Mesothelial cell of epicardium (in vitro differentiated cells): ENCODE data around the gene MTA1. TPM values are rescaled to one million over a fixed set of nuclear protein-coding genes. Genes with fewer than 3 reads are reported as not detected.

Experiments used
- DNase-seq, 2 experiments: peaks; one replicate each; pipeline ENCODE4 v3.0.0; 2021; ENCODE audit warnings: low spot score in 2 of 2; ENCODE audit not compliant: unreplicated experiment in 2 of 2
- H3K27ac Mint-ChIP-seq: 2 replicates; pipeline ENCODE4 v1.8.0; 2021; ENCODE audit warnings: mixed read lengths
- H3K27me3 Mint-ChIP-seq: 2 replicates; pipeline ENCODE4 v1.8.0; 2021; ENCODE audit warnings: low read depth, mixed read lengths
- H3K36me3 Mint-ChIP-seq: 2 replicates; pipeline ENCODE4 v1.8.0; 2021; ENCODE audit warnings: mixed read lengths
- H3K4me1 Mint-ChIP-seq: 2 replicates; pipeline ENCODE4 v1.8.0; 2021; ENCODE audit warnings: mixed read lengths
- H3K4me3 Mint-ChIP-seq: 2 replicates; pipeline ENCODE4 v1.8.0; 2021; ENCODE audit warnings: mild to moderate bottlenecking, moderate library complexity, mixed read lengths
- H3K9me3 Mint-ChIP-seq: 2 replicates; pipeline ENCODE4 v1.8.0; 2021; ENCODE audit warnings: mixed read lengths
- CTCF ChIP-seq: fragments of 200-600 bp; sonication (generic); IDR thresholded peaks from one replicate; pipeline ENCODE4 v1.5.0; 2021; ENCODE audit warnings: antibody characterized with exemption; ENCODE audit not compliant: unreplicated experiment
- total RNA-seq: library from RNA; stranded (reverse); gene quantifications from 3 replicates; pipeline ENCODE4 v1.2.1, GENCODE V29; 2021

MTA1 gene
- total RNA-seq, 1 donor from 2014 or later = 259 TPM

- H3K36me3 Mint-ChIP-seq = peaks cover 16% of the 10 kb centered on the region
- no peaks in the 10 kb centered on the region for H3K4me1 Mint-ChIP-seq
- DNase-seq = no peak
- no peak overlapping the region for H3K27ac Mint-ChIP-seq
- no peaks in the 10 kb centered on the region for H3K27me3 Mint-ChIP-seq
- H3K9me3 Mint-ChIP-seq = peaks cover 13% of the 10 kb centered on the region
- H3K4me3 Mint-ChIP-seq = no peak overlapping the region
- no peak for TF ChIP-seq CTCF
These were observed 16.8 kb downstream of the MTA1 start for GRCh38 chr14:105436402-105436801.

DNA sequence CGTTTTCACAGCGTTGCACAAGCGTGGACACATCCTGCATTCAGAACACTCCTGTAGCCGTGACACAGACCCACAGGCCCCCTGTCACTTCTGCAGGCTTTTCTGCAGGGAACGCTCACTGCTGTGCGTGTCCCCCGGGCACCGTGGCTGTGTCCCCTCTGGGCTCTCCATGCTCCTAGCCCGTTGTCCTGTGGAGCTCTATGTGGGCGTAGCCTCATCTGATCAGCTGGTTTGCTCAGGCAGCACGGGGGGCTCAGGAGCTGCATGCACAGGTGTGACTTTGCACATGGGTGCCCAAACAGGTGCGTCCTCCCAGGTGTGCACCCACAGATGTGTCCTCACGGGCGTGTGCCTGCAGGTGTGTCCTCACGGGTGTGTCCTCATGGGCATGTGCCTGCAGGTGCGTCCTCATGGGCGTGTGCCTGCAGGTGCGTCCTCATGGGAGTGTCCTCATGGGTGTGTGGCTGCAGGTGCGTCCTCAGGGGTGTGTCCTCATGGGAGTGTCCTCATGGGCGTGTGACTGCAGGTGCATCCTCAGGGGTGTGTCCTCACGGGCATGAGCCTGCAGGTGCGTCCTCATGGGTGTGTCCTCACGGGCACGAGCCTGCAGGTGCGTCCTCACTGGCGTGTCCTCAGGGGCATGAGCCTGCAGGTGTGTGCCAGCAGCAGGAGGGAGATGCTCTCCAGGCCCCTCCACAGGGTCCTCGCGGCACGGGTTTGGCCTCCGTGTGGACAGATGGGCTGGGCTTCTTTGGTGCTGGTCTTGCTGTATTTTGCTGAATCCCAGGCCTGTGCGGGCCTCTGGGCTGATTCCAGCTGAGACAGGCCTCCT lies 17.5 kb downstream of the MTA1 start:
- DNase-seq = no peak
- Mint-ChIP-seq H3K27me3 (no peaks in the 10 kb centered on the region), H3K4me1 (no peaks in the 10 kb centered on the region), H3K9me3 (peaks cover 13% of the 10 kb centered on the region), H3K4me3 (no peak overlapping the region), H3K36me3 (peaks cover 19% of the 10 kb centered on the region), H3K27ac (no peak overlapping the region)
- no peak for TF ChIP-seq CTCF

DNA sequence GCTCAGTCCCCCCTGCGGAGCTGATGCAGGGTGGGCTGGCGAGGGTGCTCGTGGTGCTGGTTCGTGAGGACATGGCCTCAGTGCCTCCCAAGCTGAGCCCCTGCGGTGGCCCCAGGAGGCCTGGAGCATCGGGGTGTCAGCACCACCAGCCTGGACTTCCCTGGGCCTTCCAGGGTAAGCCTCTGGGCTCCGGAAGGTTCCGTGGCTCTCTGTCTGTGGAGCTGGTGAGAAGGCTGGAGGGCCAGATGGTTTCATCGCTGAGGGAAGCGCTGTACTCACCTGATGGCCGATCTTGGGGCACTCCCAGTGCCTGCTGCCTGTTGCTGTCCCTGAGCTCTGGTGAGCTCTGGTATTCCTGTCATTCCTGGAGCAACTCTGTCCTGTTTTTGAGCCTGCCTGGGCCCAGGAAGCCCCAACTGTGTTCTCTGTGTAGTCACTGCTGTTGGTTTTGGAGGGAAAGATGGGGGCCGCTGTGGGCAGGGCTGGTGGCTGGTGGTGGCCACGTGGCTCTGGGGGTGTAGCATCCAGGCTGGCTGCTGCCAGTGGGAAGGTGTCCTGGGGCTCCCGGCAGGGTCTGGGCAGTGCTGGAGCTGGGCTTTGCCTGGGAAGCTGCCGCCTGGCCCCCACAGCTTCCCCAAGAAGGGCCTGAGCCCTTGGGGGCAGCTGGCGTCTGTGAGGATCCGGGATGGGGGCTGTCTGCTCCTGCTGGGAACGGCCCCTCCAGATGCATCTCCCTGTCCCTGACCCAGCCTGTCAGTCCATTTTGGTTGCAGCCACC lies 18.3 kb downstream of the MTA1 start:
- no peaks in the 10 kb centered on the region for H3K4me1 Mint-ChIP-seq
- no peak for TF ChIP-seq CTCF
- no peak for DNase-seq
- H3K27me3 Mint-ChIP-seq = no peaks in the 10 kb centered on the region
- no peak overlapping the region for H3K4me3 Mint-ChIP-seq
- no peak overlapping the region for H3K27ac Mint-ChIP-seq
- peaks cover 19% of the 10 kb centered on the region for H3K36me3 Mint-ChIP-seq
- H3K9me3 Mint-ChIP-seq = peaks cover 13% of the 10 kb centered on the region

GRCh38 chr14:105439179-105439578 lies 19.6 kb downstream of the MTA1 start:
- DNase-seq = no peak
- Mint-ChIP-seq H3K4me1 (no peaks in the 10 kb centered on the region), H3K4me3 (no peak overlapping the region), H3K27ac (no peak overlapping the region), H3K27me3 (no peaks in the 10 kb centered on the region), H3K9me3 (peaks cover 13% of the 10 kb centered on the region), H3K36me3 (peaks cover 14% of the 10 kb centered on the region)
- no peak for TF ChIP-seq CTCF

DNA sequence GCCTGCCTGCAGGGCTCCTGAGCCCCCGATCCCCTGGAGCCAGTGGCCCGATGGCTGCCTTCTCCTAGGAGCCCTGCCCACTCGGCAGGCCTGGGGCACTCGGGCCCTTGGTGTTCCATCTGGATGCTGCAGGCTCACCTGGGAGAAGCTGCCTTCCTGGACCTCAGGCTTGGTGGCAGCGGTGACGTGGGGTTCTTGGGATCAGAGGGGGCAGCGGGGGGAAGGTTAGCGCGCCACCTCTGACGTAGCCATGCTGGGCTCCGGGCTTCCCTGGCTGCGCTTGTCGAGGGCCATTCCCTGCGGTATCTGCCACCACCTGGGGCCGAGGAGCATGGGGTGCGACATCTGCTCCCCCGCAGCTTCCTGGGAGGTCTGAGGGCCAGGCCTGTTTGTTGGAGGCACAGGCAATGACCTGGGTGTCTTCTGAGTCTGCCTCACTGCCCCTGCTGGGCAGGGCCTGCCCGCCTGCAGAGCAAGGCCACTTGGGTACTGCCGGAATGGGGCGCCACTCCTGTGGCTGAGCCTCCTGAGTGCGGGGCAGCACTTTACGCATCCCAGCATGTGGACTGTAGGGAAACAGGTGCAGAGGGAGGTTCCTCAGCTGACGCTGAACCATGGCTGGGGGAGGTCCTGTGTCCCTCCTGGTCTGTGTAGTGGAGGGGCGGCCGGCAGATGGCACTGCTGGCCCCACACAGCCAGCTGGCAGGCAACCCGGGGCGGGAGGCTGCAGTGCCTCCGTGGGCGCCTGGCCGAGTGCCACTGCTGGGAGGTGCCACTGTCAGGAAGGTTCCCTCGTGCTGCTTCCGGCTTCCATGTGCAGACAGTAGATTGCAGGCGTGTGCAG lies 20.3 kb downstream of the MTA1 start:
- H3K4me1 Mint-ChIP-seq = no peaks in the 10 kb centered on the region
- no peak overlapping the region for H3K27ac Mint-ChIP-seq
- H3K27me3 Mint-ChIP-seq = no peaks in the 10 kb centered on the region
- no peak overlapping the region for H3K4me3 Mint-ChIP-seq
- H3K9me3 Mint-ChIP-seq = peaks cover 11% of the 10 kb centered on the region
- peaks cover 11% of the 10 kb centered on the region for H3K36me3 Mint-ChIP-seq
- no peak for TF ChIP-seq CTCF
- DNase-seq = no peak
